Hematopoietic multipotent progenitor cell (in vitro differentiated cells): ENCODE data around the gene LCLAT1. TPM values are rescaled to one million over a fixed set of nuclear protein-coding genes. Genes with fewer than 3 reads are reported as not detected.

Experiments used
- DNase-seq, 3 donors: peaks; one replicate each; pipeline ENCODE4 v3.0.0-alpha.2; 2011 to 2015; ENCODE audit warnings: low read depth in 2 of 3, low spot score in 2 of 3
- small RNA-seq: library from RNA; depleted of rRNA; stranded (forward); fragments of <200 nt; gene quantifications from one replicate; pipeline ENCODE3, GENCODE V24; 2012
- total RNA-seq: library from RNA; depleted of rRNA; stranded (reverse); fragments of >200 nt; gene quantifications from one replicate; pipeline ENCODE4 v1.2.3, GENCODE V29; 2012

Gene LCLAT1
- total RNA-seq, 1 donor, result 11.6 TPM

GRCh38 chr2:30689496-30690125 lies 242.6 kb downstream of the LCLAT1 start:
- no peak for DNase-seq

GRCh38 chr2:30690126-30690561 lies 243.1 kb downstream of the LCLAT1 start:
- DNase-seq, result no peak

- DNase-seq, result no peak
Observed at GRCh38 chr2:30691091-30691947, 244.3 kb downstream of the LCLAT1 start.

GRCh38 chr2:30691948-30692828 lies 245.1 kb downstream of the LCLAT1 start:
- no peak for DNase-seq

- no peak for DNase-seq
Observed at GRCh38 chr2:30692829-30693275, 245.8 kb downstream of the LCLAT1 start.

Small RNAs within 50 kb of the gene (small RNA-seq; reads per million reads assigned to genes)
- not detected for gene AC073255.1

Other genes with a start within 250 kb of the LCLAT1 start
- gene LBH, start 215.7 kb upstream of the LCLAT1 start, total RNA-seq, result 25.0 TPM